ENCODE data around the gene KLHL35. TPM values are rescaled to one million over a fixed set of nuclear protein-coding genes. Genes with fewer than 3 reads are reported as not detected.

Gene KLHL35
- total and polyA plus RNA-seq, 2 of the 4 experiments (the other 2 are of a cell fraction): 1.6 to 3.3 TPM

DNA sequence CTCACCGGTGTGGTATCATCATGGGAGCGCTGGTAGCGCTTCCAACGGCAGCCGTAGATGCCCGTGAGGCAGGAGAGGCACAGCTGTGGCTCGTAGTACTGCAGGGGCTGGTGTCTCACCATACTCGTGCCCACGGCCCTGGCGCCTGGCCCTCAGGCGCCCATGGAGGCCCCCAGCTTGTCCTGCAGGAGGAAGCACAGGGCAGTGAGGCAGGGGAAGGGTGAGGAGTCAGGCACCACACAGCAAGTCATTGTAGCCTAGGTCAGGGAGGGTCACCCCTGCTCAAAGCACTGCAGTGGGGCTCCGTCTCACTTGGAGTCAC lies 44.6 kb upstream of the KLHL35 start:
- H4K91ac ChIP-seq (ENCODE audit: insufficient read depth, low read depth, low read length): no peak overlapping the region
- H3K56ac ChIP-seq (ENCODE audit: extremely low read depth, insufficient read depth, low read length): no peak overlapping the region
- no peaks in the 10 kb centered on the region for H4K20me1 ChIP-seq (ENCODE audit: insufficient read depth, low read length)
- intact Hi-C loops (cut with micrococcal nuclease) (no loop called here), in situ Hi-C loops (cut with MboI; ENCODE audit: low sequenced_read_pairs) (no loop called here), dilution Hi-C loops (cut with HindIII; ENCODE audit: low sequenced_read_pairs, unreplicated experiment) (no loop called here)
- H4K8ac ChIP-seq (ENCODE audit: low read depth in 2 of 2, low read length in 2 of 2): no peak overlapping the region
- WGBS, 2 experiments (ENCODE audit: extremely low coverage in 2 of 2, insufficient read length in 1 of 2): 100% methylated on average over 1 of the region's 12 CpGs; no CpG with 5 or more reads in 1 of the 2 experiments
- H3K27ac ChIP-seq (ENCODE audit: insufficient read depth, low read length): no peak overlapping the region
- H2AK9ac ChIP-seq (replicated peaks; ENCODE audit: low read depth, low read length, poor library complexity): no peak overlapping the region
- H3K9me1 ChIP-seq (ENCODE audit: insufficient read depth, low read length): peaks cover 19% of the 10 kb centered on the region
- ATAC-seq (ENCODE audit: low read depth) (no peak), DNase-seq (no peak)
- peaks cover 20% of the 10 kb centered on the region for H3K4me1 ChIP-seq (ENCODE audit: control insufficient read depth, insufficient read depth, low read length)
- no peak overlapping the region for H2BK15ac ChIP-seq (ENCODE audit: low read depth, low read length)
- H3K18ac ChIP-seq (ENCODE audit: low read depth, low read length): no peak overlapping the region
- POLR2A ChIA-PET (ENCODE audit: unreplicated experiment): no interaction called here
- H3K79me1 ChIP-seq (ENCODE audit: low read depth in 1 of 2, low read length in 2 of 2): no peaks in the 10 kb centered on the region; a peak in 1 of 4 replicates
- CTCF ChIA-PET: no interaction called here
- H3K9me3 ChIP-seq (ENCODE audit: control insufficient read depth, insufficient read depth, low read length): no peaks in the 10 kb centered on the region
- no peak overlapping the region for H4K5ac ChIP-seq (ENCODE audit: low read depth, low read length)
- H3K36me3 ChIP-seq (ENCODE audit: control insufficient read depth, insufficient read depth, low read length): no peaks in the 10 kb centered on the region
- H2BK20ac ChIP-seq (ENCODE audit: low read depth, low read length): no peak overlapping the region
- H3K27me3 ChIP-seq (ENCODE audit: control insufficient read depth, insufficient read depth, low read length): no peaks in the 10 kb centered on the region
- BruUV-seq (replicated peaks): no TSS peak
- H3K4me2 ChIP-seq (ENCODE audit: low read depth, low read length): no peak overlapping the region
- H3K9ac ChIP-seq (ENCODE audit: low read depth, low read length): no peak overlapping the region
- TF ChIP-seq USF2 (IDR thresholded peaks at IDR 0.05; ENCODE audit: low read depth, low read length) (no peak), FOS (IDR thresholded peaks at IDR 0.05; ENCODE audit: low read depth, low read length) (no peak), RCOR1 (IDR thresholded peaks at IDR 0.05; ENCODE audit: insufficient replicate concordance, low read length) (no peak), NFE2L2 (IDR thresholded peaks at IDR 0.05; ENCODE audit: low read depth, low read length) (no peak), CEBPB (IDR thresholded peaks at IDR 0.05; ENCODE audit: low read depth, low read length) (no peak), MXI1 (IDR thresholded peaks at IDR 0.05; ENCODE audit: borderline replicate concordance, low read depth, low read length) (no peak), CTCF (conservative IDR thresholded peaks at IDR 0.05; ENCODE audit: low read depth, low read length) (no peak), RFX5 (IDR thresholded peaks at IDR 0.05; ENCODE audit: low read depth, low read length) (no peak), BHLHE40 (IDR thresholded peaks at IDR 0.05; ENCODE audit: low read depth, low read length) (no peak), MAFK (IDR thresholded peaks at IDR 0.05; ENCODE audit: low read depth, low read length) (no peak), RAD21 (IDR thresholded peaks at IDR 0.05; ENCODE audit: low read length) (no peak), CHD1 (IDR thresholded peaks at IDR 0.05; ENCODE audit: low read depth, low read length) (no peak), POLR2A (IDR thresholded peaks at IDR 0.05; ENCODE audit: low read depth, low read length) (no peak)
- TF ChIP-seq, protein P1, sequence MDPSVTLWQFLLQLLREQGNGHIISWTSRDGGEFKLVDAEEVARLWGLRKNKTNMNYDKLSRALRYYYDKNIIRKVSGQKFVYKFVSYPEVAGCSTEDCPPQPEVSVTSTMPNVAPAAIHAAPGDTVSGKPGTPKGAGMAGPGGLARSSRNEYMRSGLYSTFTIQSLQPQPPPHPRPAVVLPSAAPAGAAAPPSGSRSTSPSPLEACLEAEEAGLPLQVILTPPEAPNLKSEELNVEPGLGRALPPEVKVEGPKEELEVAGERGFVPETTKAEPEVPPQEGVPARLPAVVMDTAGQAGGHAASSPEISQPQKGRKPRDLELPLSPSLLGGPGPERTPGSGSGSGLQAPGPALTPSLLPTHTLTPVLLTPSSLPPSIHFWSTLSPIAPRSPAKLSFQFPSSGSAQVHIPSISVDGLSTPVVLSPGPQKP (IDR thresholded peaks at IDR 0.05; ENCODE audit: borderline replicate concordance, low read depth, low read length): no peak
- no peak overlapping the region for H2AK5ac ChIP-seq (ENCODE audit: low read depth, low read length)
- no peak overlapping the region for H3K23ac ChIP-seq (ENCODE audit: low read depth, low read length)
- H3K4me3 ChIP-seq (ENCODE audit: insufficient read depth, low read depth, low read length): no peak overlapping the region
- no peak overlapping the region for H2BK5ac ChIP-seq (ENCODE audit: low read depth, low read length, poor library complexity, severe bottlenecking)
- no peak overlapping the region for H2AFZ ChIP-seq (replicated peaks; ENCODE audit: low read length, poor library complexity)
- H2BK120ac ChIP-seq (ENCODE audit: low read depth, low read length): no peak overlapping the region
- no peak overlapping the region for H3K4ac ChIP-seq (ENCODE audit: low read depth, low read length)
- no peak overlapping the region for H3K14ac ChIP-seq (replicated peaks; ENCODE audit: low read depth, low read length)

All from IMR-90 (cell line).